Measurements from ENCODE around the gene OTUD1.

OTUD1 gene

DNA sequence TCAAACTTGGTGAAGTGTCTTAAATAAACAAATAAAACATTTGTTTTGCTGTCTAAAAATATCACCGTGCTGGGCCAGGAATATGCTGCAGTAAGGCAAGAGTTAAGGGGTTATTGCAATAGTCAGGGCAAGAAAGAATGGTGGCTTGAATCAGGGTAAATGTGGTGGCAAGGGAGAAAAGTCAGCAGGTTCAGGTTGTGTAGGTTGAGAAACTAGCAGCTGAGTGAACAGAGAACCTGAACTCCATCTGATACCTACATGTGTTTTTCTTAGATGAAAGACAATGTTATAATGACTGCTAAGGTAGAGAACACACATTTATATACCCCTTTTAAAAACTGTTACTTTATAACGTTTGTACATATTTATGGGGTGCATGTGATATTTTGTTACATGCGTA lies 28.7 kb downstream of the OTUD1 start:
- DNase-seq (ENCODE audit: low read depth, low spot score): no peak

DNA sequence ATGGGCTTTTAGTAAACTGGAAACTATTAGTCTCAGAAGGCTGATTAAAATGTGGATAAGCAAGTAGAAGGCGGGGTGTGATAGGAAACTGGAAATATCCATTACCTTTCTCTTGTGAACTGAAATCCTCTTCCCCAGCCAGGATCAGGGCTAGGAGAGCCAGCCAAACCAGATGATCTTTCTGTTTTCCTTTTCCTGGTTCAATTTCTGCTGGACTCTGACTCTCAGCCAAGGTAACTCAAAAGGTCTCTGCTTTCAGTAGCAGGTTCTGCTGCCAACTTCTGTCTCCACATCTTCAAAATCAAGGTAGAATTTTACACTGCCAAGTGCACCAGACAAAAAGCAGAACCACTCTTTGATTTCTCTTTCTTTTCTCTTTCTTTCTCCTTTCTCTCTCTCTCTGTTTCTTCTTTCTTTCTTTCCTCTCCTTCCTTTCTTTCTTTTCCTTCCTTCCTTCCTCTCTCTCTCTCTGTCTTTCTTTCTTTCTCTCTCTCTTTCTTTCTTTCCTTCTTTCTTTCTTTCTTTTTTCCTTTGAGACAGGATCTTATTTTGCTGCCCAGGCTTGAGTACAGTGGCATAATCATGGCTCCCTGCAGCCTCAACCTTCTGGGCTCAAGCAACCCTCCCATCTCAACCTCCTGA lies 30.8 kb downstream of the OTUD1 start:
- no peak for DNase-seq (ENCODE audit: low read depth, low spot score)

DNA sequence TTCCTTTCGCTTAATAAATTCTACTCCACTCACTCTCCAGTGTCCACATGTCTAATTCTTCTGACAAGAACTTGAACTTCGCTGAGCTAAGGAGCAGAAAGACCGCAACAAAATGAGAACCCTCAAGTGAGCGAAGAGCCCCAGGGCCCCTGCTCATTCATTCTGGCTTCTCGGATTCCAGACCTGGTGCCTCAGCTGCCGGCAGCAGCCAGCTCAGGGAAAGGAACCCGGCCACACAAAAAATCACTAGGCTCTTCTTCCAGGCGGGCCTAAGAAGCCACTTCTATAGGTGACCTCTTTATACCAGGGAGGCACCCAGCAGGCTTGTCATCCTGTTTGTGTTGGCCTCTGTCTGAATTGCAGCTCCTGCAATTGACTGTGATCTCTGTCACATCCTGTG lies 33.3 kb downstream of the OTUD1 start:
- no peak for DNase-seq (ENCODE audit: low read depth, low spot score)

DNA sequence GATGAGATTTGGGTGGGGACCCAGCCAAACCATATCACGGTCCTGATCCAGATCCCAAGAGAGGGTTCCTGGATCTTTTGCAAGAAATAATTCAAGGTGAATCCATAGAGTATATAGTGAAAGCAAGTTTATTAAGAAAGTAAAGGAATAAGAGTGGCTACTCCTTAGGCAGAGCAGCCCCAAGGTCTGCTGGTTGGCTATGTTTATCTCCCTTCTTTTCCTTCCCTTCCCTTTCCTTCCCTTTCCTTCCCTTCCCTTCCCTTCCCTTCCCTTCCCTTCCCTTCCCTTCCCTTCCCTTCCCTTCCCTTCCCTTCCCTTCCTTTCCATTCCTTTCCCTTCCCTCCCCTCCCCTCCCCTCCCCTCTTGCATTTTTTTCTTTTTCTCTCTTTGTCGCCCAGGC lies 35.2 kb downstream of the OTUD1 start:
- no peak for DNase-seq (ENCODE audit: low read depth, low spot score)

DNA sequence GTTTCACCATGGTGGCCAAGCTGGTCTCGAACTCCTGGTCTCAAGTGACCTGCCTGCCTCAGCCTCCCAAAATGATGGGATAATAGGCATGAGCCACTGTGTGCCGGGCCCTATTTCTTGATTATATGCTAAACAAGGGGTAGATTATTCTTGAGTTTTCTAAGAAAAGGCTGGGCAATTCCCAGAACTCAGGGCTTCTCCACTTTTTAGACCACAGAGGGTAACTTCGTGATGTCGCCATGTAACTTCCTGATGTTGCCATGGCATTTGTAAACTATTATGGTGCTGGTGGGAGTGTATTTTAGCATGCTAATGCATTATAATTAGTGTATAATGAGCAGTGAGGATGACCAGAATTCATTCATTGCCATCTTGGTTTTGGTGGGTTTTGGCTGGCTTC lies 35.8 kb downstream of the OTUD1 start:
- DNase-seq (ENCODE audit: low read depth, low spot score): no peak

DNA sequence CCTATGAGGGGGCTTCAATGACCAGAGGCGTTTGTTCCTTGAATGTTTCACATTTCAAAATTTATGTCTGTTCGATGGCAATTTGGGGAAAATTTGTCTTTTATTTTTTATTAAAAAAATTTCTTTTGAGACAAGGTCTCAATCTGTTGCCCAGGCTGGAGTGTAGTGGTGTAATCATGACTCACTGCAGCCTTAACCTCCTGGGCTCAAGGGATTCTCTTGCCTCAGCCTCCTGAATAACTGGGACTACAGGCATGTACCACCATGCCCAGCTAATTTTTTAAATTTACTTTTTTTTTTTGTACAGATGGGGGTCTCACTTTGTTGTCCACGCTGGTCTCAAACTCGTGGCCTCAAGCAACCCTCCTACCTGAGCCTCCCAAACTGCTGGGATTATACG lies 39.7 kb downstream of the OTUD1 start:
- DNase-seq (ENCODE audit: low read depth, low spot score): no peak

DNA sequence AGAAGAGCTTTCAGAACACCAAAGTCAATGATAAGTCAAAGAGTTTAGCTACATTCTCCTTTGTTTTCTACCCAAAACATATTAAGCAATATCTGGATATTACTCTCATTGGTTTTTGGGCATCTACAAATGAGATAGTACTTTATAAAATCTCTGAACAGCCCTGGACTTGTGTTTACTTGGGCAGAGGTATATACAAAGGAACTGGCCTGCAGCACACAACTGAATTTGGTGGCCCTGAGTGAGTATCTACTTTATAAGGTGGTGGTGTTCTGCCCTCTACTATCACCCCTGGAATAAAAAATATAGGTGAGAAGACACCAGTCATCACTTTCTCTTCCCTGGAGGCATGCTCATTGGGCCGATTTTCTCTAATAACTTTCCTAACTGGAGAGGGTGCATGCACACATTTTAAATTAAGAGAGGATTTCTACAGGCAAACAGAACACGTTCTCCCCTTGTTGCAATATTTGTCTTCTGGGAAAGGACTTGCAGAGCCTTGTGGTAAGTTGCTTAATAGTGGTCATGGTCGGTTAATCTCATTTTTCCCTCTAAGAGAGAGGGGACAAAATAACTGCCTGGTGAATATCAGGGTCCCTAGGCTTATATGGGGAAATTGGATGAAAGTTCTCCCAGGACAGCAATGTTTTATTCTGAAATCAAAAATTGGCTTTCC lies 41.1 kb downstream of the OTUD1 start:
- DNase-seq (ENCODE audit: low read depth, low spot score): no peak

DNA sequence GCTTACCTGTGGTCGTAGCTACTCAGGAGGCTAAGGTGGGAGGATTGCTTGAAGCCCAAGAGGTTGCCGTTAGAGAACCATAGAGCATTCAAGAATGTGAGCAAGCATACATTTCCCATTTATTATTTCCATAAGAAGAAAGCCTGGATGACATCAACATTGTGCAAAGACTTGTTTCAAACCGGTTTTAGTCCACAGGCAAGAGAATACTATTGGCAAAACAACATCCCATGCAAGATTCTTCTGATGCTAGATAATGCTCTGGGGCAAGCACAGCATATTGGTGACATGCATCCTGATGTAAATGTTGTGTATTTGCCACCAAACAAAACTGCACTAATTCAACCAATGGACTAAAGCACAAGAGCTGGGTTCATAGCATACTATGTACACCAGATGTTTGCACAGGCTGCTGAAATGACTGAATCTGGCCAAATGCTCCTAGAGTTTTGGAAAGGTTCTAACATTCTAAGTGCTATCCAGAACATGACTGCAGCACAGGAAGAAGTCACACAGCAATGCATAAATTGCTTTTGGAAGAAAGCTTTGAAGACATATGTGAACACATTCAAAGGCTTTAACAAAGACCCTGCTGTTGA lies 42.6 kb downstream of the OTUD1 start:
- no peak for DNase-seq (ENCODE audit: low read depth, low spot score)

DNA sequence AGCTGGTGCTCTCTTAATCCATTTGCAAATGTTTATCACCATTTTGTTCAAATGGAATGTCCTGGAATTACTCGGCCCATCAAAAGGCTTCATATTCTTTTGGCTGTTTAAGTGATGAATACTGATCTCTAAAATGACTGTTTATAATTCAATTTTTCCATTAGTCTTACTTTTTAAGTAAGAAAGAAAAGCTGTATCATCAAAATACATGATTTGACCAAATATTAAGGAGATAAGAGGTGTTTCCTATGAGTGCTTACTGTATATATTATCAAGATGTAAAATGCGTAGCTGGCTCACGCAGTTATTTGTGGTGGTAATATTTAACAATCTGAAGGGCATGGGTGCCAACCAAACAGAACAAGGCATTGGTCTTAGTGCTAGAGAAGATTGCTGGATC lies 51.2 kb downstream of the OTUD1 start:
- no peak for DNase-seq (ENCODE audit: low read depth, low spot score)

All from smooth muscle cell of the brain vasculature (primary cell).